Prostate gland (tissue), 2 donors: ENCODE data around the gene AAMP. TPM values are rescaled to one million over a fixed set of nuclear protein-coding genes. Genes with fewer than 3 reads are reported as not detected.

Experiments
- DNase-seq: peaks from one replicate; pipeline ENCODE4 v3.0.0-alpha.2; 2019; ENCODE audit warnings: low spot score
- H3K27ac ChIP-seq, 2 donors: fragments of 200-600 bp; sonication (generic); 2 replicates each; pipeline ENCODE4 v1.5.1; 2017 to 2019
- H3K27me3 ChIP-seq: fragments of 200-600 bp; sonication (generic); replicated peaks from 2 replicates; pipeline ENCODE4 v1.5.1; 2019; ENCODE audit not compliant: insufficient read depth
- H3K36me3 ChIP-seq, 2 donors: fragments of 200-600 bp; sonication (generic); 1 replicate in 1 of 2; 2 replicates in 1 of 2; pipeline versions ENCODE4 v1.5.1 to v1.8.1; 2017 to 2019
- H3K4me1 ChIP-seq: fragments of 200-600 bp; sonication (generic); replicated peaks from 2 replicates; pipeline ENCODE4 v1.5.1; 2019
- H3K4me3 ChIP-seq, 2 donors: fragments of 200-600 bp; sonication (generic); 2 replicates each; pipeline ENCODE4 v1.5.1; 2017 to 2019
- H3K9me3 ChIP-seq: fragments of 200-600 bp; sonication (generic); 2 replicates; pipeline ENCODE4 v1.5.1; 2017
- CTCF ChIP-seq, 4 experiments: fragments of 200-600 bp in 2 of 4; fragments of 450-650 bp in 2 of 4; sonication (generic) in 2 of 4; IDR thresholded peaks; 1 replicate in 3 of 4; 2 replicates in 1 of 4; pipeline ENCODE4 v1.5.1; 2016 to 2019; ENCODE audit warnings: antibody characterized with exemption in 4 of 4, mild to moderate bottlenecking in 2 of 4, moderate library complexity in 2 of 4
- POLR2A ChIP-seq: fragments of 450-650 bp; IDR thresholded peaks from one replicate; pipeline ENCODE4 v1.6.1; 2016; ENCODE audit warnings: antibody characterized with exemption, mild to moderate bottlenecking
- POLR2AphosphoS5 ChIP-seq: sonication (generic); formaldehyde crosslinking; IDR thresholded peaks from one replicate; pipeline ENCODE4 v1.6.1; 2017; ENCODE audit warnings: antibody characterized with exemption
- WGBS: methylation state at CpG from one replicate; pipeline ENCODE4 v1.1.5; 2018; 5-methylcytosine and 5-hydroxymethylcytosine counted together
- intact Hi-C: fragments of 100-400 bp; cut with DNase I; formaldehyde crosslinking; loops from one replicate; pipeline ENCODE4 v1.14.2; 2022
- total RNA-seq, 2 donors: library from RNA; depleted of rRNA; stranded (reverse); fragments of >200 nt; gene quantifications; one replicate each; pipeline ENCODE4 v1.1.0, GENCODE V29; 2016

Gene AAMP, protein sequence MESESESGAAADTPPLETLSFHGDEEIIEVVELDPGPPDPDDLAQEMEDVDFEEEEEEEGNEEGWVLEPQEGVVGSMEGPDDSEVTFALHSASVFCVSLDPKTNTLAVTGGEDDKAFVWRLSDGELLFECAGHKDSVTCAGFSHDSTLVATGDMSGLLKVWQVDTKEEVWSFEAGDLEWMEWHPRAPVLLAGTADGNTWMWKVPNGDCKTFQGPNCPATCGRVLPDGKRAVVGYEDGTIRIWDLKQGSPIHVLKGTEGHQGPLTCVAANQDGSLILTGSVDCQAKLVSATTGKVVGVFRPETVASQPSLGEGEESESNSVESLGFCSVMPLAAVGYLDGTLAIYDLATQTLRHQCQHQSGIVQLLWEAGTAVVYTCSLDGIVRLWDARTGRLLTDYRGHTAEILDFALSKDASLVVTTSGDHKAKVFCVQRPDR
- total RNA-seq, result 100 to 1,000 TPM; 217 to 237 TPM

GRCh38 chr2:218269900-218270720 is at the start of gene AAMP, which contains the start of gene PNKD:
Gene AAMP, minus strand, starts transcription at chr2:218270137. Its CDS starts 51 bp downstream, at chr2:218270086.
Gene PNKD, plus strand, starts transcription at chr2:218270519. Its CDS starts 17 bp downstream, at chr2:218270536.
- TF ChIP-seq CTCF (IDR thresholded peaks at IDR 0.05) (peak; percentile 24 to 59 (median 39)), POLR2A (peak; percentile 94), POLR2AphosphoS5 (peak; percentile 97)
- H3K9me3 ChIP-seq, result no peaks in the 10 kb centered on the region
- intact Hi-C loops, result loop anchor here (5.0 kb wide), 3 partner anchors 53 to 127 kb away; partner anchors contain the start of genes ARPC2 and CTDSP1
- H3K4me1 ChIP-seq, result peaks cover 12% of the 10 kb centered on the region
- peak within 1 kb of the TSS; percentile 78 to 86 for H3K27ac ChIP-seq
- H3K36me3 ChIP-seq, result peaks cover 21 to 22% of the 10 kb centered on the region in 2 donors
- no peaks in the 10 kb centered on the region for H3K27me3 ChIP-seq
- H3K4me3 ChIP-seq, result peak within 1 kb of the TSS; percentile 69 to 91
- peak; percentile 100 for DNase-seq
- WGBS, result under 1% methylated on average over 55 of the region's 64 CpGs

DNA sequence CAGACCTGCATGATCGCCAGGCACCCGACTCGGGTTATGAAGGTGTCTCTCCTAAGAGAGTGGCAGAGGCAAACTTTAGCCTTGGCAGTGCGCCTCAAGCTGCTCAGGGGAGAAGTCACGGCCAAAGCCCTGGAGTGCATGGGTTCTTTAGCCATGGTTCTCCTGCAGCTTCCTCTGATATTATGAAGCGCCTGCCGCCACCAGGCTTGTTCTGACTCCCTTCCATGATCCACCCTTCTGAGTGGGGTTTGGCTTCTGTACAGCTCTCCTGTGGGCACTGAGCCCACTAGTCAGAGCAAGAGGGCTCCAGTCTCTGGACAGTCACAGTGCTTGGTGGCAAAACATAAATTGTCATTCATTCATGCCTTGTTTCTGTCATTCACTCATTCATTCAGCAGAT is 48.3 kb upstream of the AAMP start:
- no peak overlapping the region for H3K27ac ChIP-seq
- H3K4me1 ChIP-seq, result peaks cover 9% of the 10 kb centered on the region
- WGBS, result 92% methylated on average over 6 of the region's 7 CpGs
- H3K9me3 ChIP-seq, result no peaks in the 10 kb centered on the region
- TF ChIP-seq POLR2A (no peak), CTCF (IDR thresholded peaks at IDR 0.05) (no peak), POLR2AphosphoS5 (no peak)
- no peak for DNase-seq
- intact Hi-C loops, result no loop called here
- no peak overlapping the region for H3K4me3 ChIP-seq
- H3K36me3 ChIP-seq, result no peaks in the 10 kb centered on the region
- H3K27me3 ChIP-seq, result no peaks in the 10 kb centered on the region

DNA sequence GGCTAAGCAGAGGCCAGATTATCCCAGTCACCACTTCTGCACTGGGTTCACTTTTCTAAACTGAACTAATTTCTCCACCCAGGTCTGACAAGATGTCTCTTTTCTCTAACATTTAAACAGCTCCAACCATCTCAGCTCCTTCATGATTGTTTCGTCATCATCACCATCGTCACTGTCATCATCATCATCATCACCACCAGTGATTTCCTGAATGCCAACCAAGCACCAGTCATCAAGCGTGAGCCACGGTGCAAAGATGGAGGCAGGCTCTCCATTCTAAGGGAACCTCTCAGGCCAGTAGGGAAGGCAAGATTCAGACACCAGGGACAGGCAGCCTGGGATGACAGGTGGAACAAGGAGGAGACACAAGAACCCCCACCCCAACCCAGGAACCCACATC is 47.9 kb upstream of the AAMP start:
- Histone ChIP-seq H3K27ac (no peak overlapping the region), H3K4me3 (no peak overlapping the region), H3K27me3 (no peaks in the 10 kb centered on the region), H3K36me3 (no peaks in the 10 kb centered on the region), H3K4me1 (peaks cover 9% of the 10 kb centered on the region), H3K9me3 (no peaks in the 10 kb centered on the region)
- WGBS, result over 99% methylated on average over 4 of the region's 4 CpGs
- intact Hi-C loops, result no loop called here
- TF ChIP-seq POLR2AphosphoS5, result no peak
- no peak for TF ChIP-seq CTCF (IDR thresholded peaks at IDR 0.05)
- no peak for TF ChIP-seq POLR2A
- no peak for DNase-seq

DNA sequence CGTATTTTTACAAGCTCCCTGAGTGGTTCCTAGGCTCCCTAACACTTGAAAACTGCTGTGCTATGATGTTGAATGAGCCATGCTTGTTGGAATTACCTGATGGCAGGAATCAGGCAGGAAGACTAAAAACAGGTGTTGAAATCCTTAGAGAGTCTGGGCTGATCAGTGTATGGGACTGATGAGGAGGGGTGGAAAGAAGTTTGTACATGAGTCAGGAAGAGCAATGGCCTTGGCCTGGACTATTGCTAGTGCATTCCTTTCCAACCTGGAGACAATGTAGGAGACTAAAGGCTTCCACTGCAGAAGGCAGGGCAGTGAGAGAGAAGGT is 47.3 kb upstream of the AAMP start:
- intact Hi-C loops, result no loop called here
- 67% methylated on average over 1 of the region's 1 CpG for WGBS

More for the DNA sequence above, 47.3 kb upstream of the AAMP start:
- DNase-seq, result no peak
- no peaks in the 10 kb centered on the region for H3K27me3 ChIP-seq
- no peak for TF ChIP-seq POLR2A
- no peak for TF ChIP-seq POLR2AphosphoS5
- TF ChIP-seq CTCF (IDR thresholded peaks at IDR 0.05), result no peak
- peak overlapping the region in 1 of 2 donors; percentile 78 for H3K27ac ChIP-seq
- peaks cover 5% of the 10 kb centered on the region for H3K4me1 ChIP-seq
- H3K9me3 ChIP-seq, result no peaks in the 10 kb centered on the region
- no peak overlapping the region for H3K4me3 ChIP-seq
- no peaks in the 10 kb centered on the region for H3K36me3 ChIP-seq
